ENCODE measurements around the gene PLAA.
A peak's percentile ranks its signal among the peaks of the same experiment; 100 is the strongest.
"Not testable (repeated sequence)": the region's sequence is repeated elsewhere in the genome, so short reads cannot be mapped to it uniquely, and the experiment has no call there.

The PLAA gene

DNA sequence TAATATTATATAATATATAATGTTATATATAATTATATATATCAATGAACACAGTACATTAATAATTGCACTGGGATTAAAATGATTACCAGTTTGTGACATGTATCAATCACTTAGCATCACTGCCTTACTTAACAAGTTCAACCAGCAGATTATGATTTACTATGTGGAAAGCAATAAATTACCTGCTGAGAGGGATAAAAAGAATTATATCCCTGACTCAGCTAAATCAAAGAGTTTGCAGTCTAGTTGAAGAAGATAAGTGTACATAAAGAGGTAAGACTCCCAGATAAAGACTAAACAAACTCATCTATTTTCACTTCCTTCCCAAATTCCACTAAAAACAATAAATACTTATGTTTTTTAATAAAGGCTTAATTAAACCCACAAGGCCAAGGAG is 11.2 kb downstream of the PLAA start:
- no peak for DNase-seq (ENCODE audit: low read depth)

GRCh38 chr9:26928902-26929495 is 18.0 kb downstream of the PLAA start:
- DNase-seq (ENCODE audit: low read depth): no peak

DNA sequence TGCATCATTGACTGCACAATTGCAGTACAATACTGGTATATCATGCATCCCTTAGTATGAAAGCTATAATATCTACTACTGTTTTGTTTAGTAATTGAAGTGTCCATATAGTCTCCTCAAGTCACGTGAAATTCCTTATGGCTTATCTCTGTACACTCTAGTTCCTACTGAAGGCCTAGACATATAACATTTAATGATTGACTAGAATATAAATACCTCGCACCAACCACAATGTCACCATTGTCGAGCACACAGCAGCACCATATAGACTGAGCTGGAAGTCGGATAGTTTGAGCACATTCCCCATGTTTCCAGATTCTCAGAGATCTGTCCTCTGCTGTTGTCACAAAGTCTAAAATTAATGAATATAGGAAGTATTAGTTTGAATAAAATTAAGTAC is 21.4 kb downstream of the PLAA start:
- no peak for DNase-seq (ENCODE audit: low read depth)

DNA sequence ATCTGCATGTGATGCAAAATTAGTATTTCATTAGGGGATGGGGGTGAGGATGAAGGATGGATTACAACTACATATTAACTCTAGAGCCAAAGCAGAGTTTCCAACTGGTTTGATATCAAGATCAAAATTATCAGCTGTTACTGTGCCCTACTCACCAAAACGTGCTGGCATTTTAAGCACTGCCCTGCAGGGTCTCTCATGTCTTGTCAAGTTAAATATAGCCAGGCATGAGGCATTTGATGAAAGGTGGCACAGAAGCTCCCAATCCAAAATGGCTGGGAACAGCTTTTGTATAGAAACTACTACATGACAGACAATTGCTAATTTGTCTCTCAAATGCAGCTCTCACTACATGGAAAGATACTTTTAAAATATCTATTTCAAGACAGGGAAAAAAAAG is 27.3 kb downstream of the PLAA start:
- DNase-seq (ENCODE audit: low read depth): no peak

DNA sequence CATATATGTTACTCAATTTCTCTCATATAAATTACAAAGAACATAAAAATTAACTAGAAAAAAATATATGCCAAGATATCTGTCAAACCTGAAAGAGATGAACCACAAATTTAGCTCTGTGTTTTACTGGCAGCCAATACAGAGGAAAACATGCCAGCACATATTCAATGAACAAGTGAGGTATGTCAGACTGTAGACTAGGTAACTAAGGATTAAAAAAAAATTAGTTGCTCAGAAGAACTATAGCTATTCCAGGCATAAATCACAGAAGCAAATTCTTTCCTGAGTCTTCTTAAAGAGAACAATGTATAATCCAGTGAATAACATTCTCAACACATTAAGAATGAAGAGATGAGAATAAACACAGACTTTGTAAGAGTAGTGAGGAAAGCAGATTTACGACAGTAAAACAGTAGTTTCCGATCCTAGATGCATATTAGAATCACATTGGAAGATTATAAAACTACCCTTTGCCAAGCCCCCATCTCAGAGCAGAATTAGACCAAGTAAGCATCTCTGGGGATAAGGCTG is 33.8 kb downstream of the PLAA start:
- no peak for DNase-seq (ENCODE audit: low read depth)

- DNase-seq (ENCODE audit: low read depth): no peak
Measured at GRCh38 chr9:26904671-26905070, 42.4 kb downstream of the PLAA start.

GRCh38 chr9:26904070-26904469 is 43.0 kb downstream of the PLAA start:
- DNase-seq (ENCODE audit: low read depth): no peak

DNA sequence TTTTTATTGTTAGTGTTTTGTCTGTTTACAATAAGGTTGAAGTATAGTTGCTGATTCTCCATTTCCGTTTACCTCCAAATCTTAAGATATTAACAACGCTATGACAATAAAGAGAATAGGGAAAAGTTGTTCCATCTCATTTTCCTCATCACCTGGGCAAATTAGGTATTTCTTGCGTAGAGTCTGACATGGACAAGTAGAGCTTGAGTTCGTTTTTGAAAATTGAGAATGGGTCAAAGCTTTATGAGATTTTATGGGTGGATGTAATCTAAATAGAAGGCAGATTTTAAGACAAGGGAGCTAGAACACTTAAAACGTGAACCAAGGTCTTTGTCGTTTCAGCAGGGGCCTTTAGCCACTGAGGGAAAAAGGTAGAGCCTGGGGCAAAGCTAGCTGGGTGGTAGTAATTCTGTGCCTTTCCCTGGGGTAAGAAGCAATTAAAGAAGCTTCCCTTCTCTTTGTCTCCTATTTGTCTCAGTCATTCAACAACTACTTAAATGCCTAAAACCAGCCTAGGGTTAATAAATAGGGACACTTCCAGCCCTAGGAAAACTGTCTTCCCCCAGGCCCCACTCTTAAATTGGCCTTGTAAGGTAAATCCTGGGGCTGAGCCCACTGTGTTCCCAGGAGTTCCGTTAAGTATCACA is 53.9 kb downstream of the PLAA start:
- DNase-seq (ENCODE audit: low read depth): no peak

GRCh38 chr9:26892251-26893029 is 54.6 kb downstream of the PLAA start, which contains the start of gene CAAP1:
Gene CAAP1 (minus strand): TSS chr9:26892802. CDS start chr9:26892715, 87 bp downstream.
- DNase-seq (ENCODE audit: low read depth): peak; percentile 89

GRCh38 chr9:26891726-26892125 is 55.3 kb downstream of the PLAA start:
- no peak for DNase-seq (ENCODE audit: low read depth)

GRCh38 chr9:26888271-26888670 is 58.8 kb downstream of the PLAA start:
- DNase-seq (ENCODE audit: low read depth): no peak

GRCh38 chr9:26882154-26882553 is 64.9 kb downstream of the PLAA start:
- DNase-seq (ENCODE audit: low read depth): no peak

DNA sequence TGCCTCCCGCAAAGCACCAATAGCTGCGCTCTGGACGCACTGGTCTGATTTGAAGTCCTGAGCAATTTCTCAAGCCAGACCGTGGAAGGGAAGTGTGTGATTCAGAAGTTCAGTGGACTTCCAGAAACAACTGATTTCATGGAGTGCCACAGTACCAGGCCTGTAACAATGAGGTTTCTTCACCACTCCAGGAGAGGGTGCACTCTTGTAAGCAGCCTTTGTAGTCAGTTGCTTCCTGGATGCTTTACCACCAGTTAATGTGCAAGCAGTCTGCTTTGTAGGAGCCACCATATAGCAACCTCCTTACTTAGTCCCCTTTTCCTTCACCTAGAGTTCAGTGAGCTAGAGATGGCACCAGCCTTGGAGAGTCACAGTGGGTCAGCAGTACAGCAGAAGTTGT is 66.8 kb downstream of the PLAA start:
- no peak for DNase-seq (ENCODE audit: low read depth)

DNA sequence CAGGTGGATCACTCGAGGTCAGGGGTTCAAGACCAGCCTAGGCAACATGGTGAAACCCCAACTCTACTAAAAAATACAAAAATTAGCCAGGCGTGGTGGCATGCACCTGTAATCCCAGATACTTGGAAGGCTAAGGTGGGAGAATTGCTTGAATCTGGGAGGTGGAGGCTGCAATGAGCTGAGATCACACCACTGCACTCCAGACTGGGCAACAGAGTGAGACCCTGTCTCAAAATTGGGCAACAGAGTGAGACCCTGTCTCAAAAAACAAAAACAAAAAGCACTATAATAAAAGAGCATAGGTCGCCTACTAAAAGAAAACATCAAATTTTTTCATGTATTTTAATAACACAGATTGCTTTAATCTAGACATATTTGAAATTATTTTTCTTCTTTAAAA is 71.9 kb downstream of the PLAA start:
- DNase-seq (ENCODE audit: low read depth): not testable (repeated sequence)

DNA sequence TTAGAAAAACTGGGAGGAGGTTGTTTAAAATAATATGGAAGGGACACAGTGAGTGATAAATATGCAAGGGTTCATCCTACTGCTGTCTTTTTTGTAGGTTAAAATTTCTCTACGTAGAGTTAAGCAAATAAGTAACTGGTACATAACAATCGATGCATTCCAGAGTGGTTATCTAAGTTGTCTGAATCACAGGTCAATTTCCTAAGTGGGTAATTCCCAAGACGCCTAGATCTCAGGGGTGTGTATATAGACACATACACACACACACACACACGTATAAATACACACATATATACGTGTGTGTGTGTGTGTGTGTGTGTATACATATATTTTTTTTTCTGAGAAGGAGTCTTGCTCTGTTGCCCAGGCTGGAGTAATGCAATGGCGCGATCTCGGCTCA is 76.8 kb downstream of the PLAA start:
- no peak for DNase-seq (ENCODE audit: low read depth)

DNA sequence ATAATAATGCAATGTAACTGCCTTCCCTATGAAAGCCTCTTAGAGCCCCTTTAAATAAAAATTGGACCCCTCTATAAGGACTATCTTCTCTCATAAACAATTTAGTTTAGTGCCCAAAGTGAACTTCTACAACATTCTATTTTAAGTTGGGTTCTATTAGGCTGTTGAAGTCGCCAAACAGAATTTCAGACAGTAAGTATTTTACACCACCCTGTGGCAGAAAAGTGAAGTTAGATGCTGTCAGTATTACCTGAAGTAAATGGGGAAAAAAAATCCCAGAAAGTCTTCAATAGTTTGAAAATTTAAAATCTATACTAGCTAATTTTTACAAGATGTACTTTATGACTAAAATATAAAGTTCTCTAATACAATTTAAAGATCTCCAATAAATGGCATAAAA is 84.0 kb downstream of the PLAA start:
- DNase-seq (ENCODE audit: low read depth): no peak

DNA sequence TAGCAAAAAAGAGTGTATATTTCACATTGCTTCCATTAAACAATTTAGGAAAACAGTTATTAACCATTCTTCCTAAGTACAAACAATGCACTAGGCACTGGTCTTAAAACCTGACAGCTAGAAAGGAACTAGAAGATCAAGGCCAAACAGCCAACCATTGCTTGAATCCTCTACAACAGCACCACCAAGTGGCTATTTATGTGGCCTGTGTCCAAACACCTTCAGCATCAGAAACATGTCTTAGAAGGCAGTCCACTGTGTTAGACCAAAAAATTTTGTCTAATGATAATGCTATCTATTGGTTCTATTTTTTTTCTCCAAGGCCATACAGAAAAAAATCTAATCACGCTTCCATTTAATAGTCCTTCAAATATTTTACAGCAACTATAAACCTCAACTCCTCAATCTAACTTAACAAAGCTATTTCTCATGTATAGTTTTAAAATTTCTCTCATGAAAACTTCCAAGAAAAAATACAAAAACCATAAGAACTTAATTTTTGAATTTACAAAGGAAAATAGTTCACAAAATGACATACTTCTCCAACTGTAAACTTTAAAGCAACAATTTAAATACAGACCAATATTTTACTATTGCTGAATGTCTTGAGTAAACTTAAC is 90.5 kb downstream of the PLAA start:
- DNase-seq (ENCODE audit: low read depth): no peak

Data from activated T-cell treated with anti-CD3 and anti-CD28 coated beads for 48 hours (primary cell).